Activated CD4-positive, alpha-beta memory T cell treated with anti-CD3 and anti-CD28 coated beads for 36 hours (primary cell): Measurements from ENCODE around the gene PTPRM. TPM values are rescaled to one million over a fixed set of nuclear protein-coding genes. Genes with fewer than 3 reads are reported as not detected.

Experiments
- CTCF ChIA-PET: fragments of 350-600 bp; sonication (Branson Sonifier 250); formaldehyde crosslinking; loops from one replicate; lab custom pipeline; 2021; ENCODE audit warnings: antibody characterized with exemption, inconsistent platforms; lab: Charles Lee
- POLR2A ChIA-PET: fragments of 350-600 bp; sonication (Branson Sonifier 250); formaldehyde crosslinking; loops from one replicate; lab custom pipeline; 2021; ENCODE audit warnings: antibody characterized with exemption; lab: Charles Lee
- DNase-seq: peaks from one replicate; pipeline ENCODE4 v3.0.0-alpha.2; 2020
- H3K27ac Mint-ChIP-seq: one replicate; pipeline ENCODE4 v1.8.0; 2021; ENCODE audit warnings: mixed read lengths
- H3K27me3 Mint-ChIP-seq: one replicate; pipeline ENCODE4 v1.8.0; 2021; ENCODE audit warnings: mixed read lengths
- H3K36me3 Mint-ChIP-seq: one replicate; pipeline ENCODE4 v1.8.0; 2021; ENCODE audit warnings: mixed read lengths
- H3K4me1 Mint-ChIP-seq: one replicate; pipeline ENCODE4 v1.8.0; 2021; ENCODE audit warnings: low read depth, mixed read lengths
- H3K4me3 Mint-ChIP-seq: one replicate; pipeline ENCODE4 v1.8.0; 2021; ENCODE audit warnings: mild to moderate bottlenecking, mixed read lengths
- H3K9me3 Mint-ChIP-seq: one replicate; pipeline ENCODE4 v1.8.0; 2021; ENCODE audit warnings: mixed read lengths
- intact Hi-C: fragments of 100-400 bp; cut with micrococcal nuclease; formaldehyde crosslinking; loops from one replicate; pipeline ENCODE4 v1.15.1; 2023
- total RNA-seq, 2 experiments: library from RNA; stranded (reverse); gene quantifications; one replicate each; pipeline ENCODE4 v1.2.3, GENCODE V29; 2021

The PTPRM gene
- total RNA-seq, 2 experiments from 2014 or later: 7.0 to 8.6 TPM

DNA sequence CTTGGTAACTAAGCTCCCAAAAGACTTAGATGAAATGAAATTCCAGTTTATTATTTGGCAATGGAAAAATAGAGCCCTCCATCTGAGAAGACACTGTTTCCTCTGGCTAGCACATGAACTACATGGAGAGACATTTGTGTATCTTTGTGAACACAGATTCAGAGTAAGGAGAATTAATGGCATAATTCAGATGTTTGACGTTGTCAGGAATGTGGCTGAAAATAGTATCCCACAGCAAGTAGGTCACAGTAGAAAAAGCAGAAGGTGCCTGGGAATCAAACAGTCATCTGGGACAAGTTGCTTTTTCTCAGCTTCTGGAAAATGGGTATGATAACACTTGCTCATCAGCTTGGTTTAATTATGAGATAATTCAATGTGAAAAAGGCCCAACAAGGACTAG, 288.6 kb downstream of the PTPRM start:
- no peaks in the 10 kb centered on the region for H3K4me1 Mint-ChIP-seq
- no peak overlapping the region for H3K27ac Mint-ChIP-seq
- DNase-seq: no peak
- peaks cover 8% of the 10 kb centered on the region for H3K9me3 Mint-ChIP-seq
- intact Hi-C loops: no loop called here
- H3K36me3 Mint-ChIP-seq: no peaks in the 10 kb centered on the region
- H3K4me3 Mint-ChIP-seq: no peak overlapping the region
- ChIA-PET CTCF (no interaction called here), POLR2A (no interaction called here)
- no peaks in the 10 kb centered on the region for H3K27me3 Mint-ChIP-seq

- no peak overlapping the region for H3K4me3 Mint-ChIP-seq
Measured at GRCh38 chr18:7856116-7856515, 289.0 kb downstream of the PTPRM start.

DNA sequence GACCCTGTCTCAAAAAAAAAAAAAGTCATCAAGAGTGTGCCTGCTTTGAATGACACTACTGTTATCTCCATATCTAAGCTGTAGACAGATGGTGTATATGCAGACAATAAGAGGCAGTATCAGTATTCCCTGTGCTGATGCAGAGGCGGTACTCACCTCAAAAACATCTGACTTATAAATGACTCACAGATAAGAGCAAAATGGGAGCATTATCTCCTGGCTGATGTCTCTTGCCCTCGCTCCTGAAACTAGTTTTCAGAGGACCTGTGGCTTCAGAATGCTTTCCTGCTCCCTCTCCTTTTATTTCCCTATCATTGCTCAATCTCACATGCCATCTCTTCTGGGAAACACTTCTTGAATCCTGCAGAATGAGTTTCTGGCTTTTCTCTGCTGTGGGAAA, 289.6 kb downstream of the PTPRM start:
- no peak for DNase-seq
- no peaks in the 10 kb centered on the region for H3K27me3 Mint-ChIP-seq
- CTCF ChIA-PET: no interaction called here
- H3K4me3 Mint-ChIP-seq: no peak overlapping the region
- POLR2A ChIA-PET: no interaction called here
- H3K27ac Mint-ChIP-seq: no peak overlapping the region
- no peaks in the 10 kb centered on the region for H3K4me1 Mint-ChIP-seq
- H3K9me3 Mint-ChIP-seq: peaks cover 6% of the 10 kb centered on the region
- no peaks in the 10 kb centered on the region for H3K36me3 Mint-ChIP-seq
- intact Hi-C loops: no loop called here

More at GRCh38 chr18:7856116-7856515, 289.0 kb downstream of the PTPRM start:
- CTCF ChIA-PET: no interaction called here
- DNase-seq: no peak
- H3K27ac Mint-ChIP-seq: no peak overlapping the region
- intact Hi-C loops: no loop called here
- POLR2A ChIA-PET: no interaction called here
- no peaks in the 10 kb centered on the region for H3K4me1 Mint-ChIP-seq
- no peaks in the 10 kb centered on the region for H3K27me3 Mint-ChIP-seq
- no peaks in the 10 kb centered on the region for H3K36me3 Mint-ChIP-seq
- peaks cover 9% of the 10 kb centered on the region for H3K9me3 Mint-ChIP-seq

DNA sequence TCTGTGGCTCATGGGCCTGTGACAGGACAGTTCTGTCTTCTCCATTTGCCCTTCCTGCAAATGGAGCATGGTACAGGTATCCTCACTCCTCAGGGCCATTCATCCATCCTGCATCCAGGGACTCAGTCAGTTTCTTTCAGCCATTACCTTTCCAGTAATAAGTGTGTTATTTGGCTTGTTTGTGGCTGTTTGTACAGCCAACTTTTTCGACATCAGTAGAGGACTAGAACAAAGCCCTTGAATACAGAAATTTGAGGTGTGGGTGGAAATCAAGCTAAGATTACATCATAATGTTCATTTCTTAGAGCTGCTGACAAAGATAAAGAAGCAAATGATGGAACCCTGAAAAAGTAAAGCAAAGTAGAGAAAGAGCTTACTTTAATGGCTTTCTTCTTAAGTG, 290.4 kb downstream of the PTPRM start:
- intact Hi-C loops: no loop called here
- DNase-seq: no peak
- no peaks in the 10 kb centered on the region for H3K4me1 Mint-ChIP-seq
- H3K27me3 Mint-ChIP-seq: no peaks in the 10 kb centered on the region
- H3K4me3 Mint-ChIP-seq: no peak overlapping the region
- ChIA-PET CTCF (no interaction called here), POLR2A (no interaction called here)
- H3K36me3 Mint-ChIP-seq: no peaks in the 10 kb centered on the region
- peaks cover 2% of the 10 kb centered on the region for H3K9me3 Mint-ChIP-seq
- H3K27ac Mint-ChIP-seq: no peak overlapping the region

- Mint-ChIP-seq H3K27ac (no peak overlapping the region), H3K4me1 (no peaks in the 10 kb centered on the region), H3K27me3 (no peaks in the 10 kb centered on the region), H3K4me3 (no peak overlapping the region), H3K36me3 (no peaks in the 10 kb centered on the region), H3K9me3 (peaks cover 2% of the 10 kb centered on the region)
- DNase-seq: no peak
- intact Hi-C loops: no loop called here
- CTCF ChIA-PET: interaction anchor here (0.9 kb wide), 1 partner anchor 66 kb away, joined by 5 read pairs; no protein-coding TSS in a partner anchor
- POLR2A ChIA-PET: no interaction called here
Measured at GRCh38 chr18:7859122-7859521, 292.0 kb downstream of the PTPRM start.

DNA sequence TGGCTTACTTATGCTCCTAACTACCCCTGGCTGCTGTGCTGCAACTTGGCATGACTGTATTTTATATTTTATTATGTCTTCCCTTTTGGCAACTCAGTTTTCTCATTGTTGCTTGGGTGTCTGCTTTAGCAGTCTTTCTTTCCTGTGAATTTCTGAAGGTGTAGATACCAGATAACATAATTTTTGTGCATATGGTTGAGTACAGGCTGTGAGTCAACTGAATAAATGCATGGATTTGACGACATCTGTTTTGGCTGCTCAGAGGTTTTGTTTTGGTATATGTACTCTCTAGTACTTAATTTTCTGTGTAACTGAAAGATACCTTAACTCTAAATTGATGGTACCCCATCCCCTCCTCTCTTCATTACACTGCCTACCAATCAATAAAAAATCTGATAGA, 303.1 kb downstream of the PTPRM start:
- Mint-ChIP-seq H3K4me1 (no peaks in the 10 kb centered on the region), H3K4me3 (no peak overlapping the region)
- CTCF ChIA-PET: no interaction called here

GRCh38 chr18:7870855-7871254, 303.7 kb downstream of the PTPRM start:
- H3K9me3 Mint-ChIP-seq: peaks cover 15% of the 10 kb centered on the region
- H3K4me3 Mint-ChIP-seq: no peak overlapping the region
- ChIA-PET CTCF (no interaction called here), POLR2A (no interaction called here)
- no peaks in the 10 kb centered on the region for H3K36me3 Mint-ChIP-seq
- no peak for DNase-seq
- H3K27ac Mint-ChIP-seq: no peak overlapping the region
- no peaks in the 10 kb centered on the region for H3K27me3 Mint-ChIP-seq
- intact Hi-C loops: no loop called here
- H3K4me1 Mint-ChIP-seq: no peaks in the 10 kb centered on the region

More for the DNA sequence above, 303.1 kb downstream of the PTPRM start:
- Mint-ChIP-seq H3K27ac (no peak overlapping the region), H3K9me3 (peaks cover 15% of the 10 kb centered on the region), H3K36me3 (no peaks in the 10 kb centered on the region), H3K27me3 (no peaks in the 10 kb centered on the region)
- POLR2A ChIA-PET: no interaction called here
- intact Hi-C loops: no loop called here
- no peak for DNase-seq

- Mint-ChIP-seq H3K4me1 (no peaks in the 10 kb centered on the region), H3K4me3 (no peak overlapping the region), H3K9me3 (peaks cover 8% of the 10 kb centered on the region), H3K36me3 (no peaks in the 10 kb centered on the region), H3K27me3 (no peaks in the 10 kb centered on the region), H3K27ac (no peak overlapping the region)
- no peak for DNase-seq
- ChIA-PET CTCF (no interaction called here), POLR2A (no interaction called here)
- intact Hi-C loops: no loop called here
Measured at GRCh38 chr18:7871560-7872456, 304.7 kb downstream of the PTPRM start.

DNA sequence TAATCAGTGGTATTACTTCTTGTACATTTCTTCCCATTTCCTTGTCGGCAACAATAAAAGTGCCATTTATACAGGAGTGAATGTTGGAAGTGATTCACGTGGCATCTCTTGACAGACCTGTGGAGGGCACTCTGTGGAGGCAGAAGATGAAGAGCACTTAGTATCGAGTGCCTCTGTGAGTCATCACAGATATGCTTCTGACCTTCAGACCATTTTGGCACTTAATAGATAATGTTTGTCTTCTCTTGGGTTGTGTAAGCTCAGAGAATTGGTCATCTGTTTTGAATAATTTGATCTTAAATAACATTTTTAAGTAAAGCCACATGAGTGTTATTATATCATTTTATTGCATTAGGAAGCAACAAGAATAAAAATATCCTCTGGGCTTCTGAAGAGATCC, 305.5 kb downstream of the PTPRM start:
- peaks cover 4% of the 10 kb centered on the region for H3K9me3 Mint-ChIP-seq
- POLR2A ChIA-PET: no interaction called here
- no peaks in the 10 kb centered on the region for H3K36me3 Mint-ChIP-seq
- intact Hi-C loops: no loop called here
- no peak for DNase-seq
- H3K4me1 Mint-ChIP-seq: no peaks in the 10 kb centered on the region
- H3K27ac Mint-ChIP-seq: no peak overlapping the region
- H3K27me3 Mint-ChIP-seq: no peaks in the 10 kb centered on the region
- CTCF ChIA-PET: no interaction called here
- no peak overlapping the region for H3K4me3 Mint-ChIP-seq

- Mint-ChIP-seq H3K27ac (no peak overlapping the region), H3K9me3 (peaks cover 3% of the 10 kb centered on the region), H3K36me3 (no peaks in the 10 kb centered on the region), H3K4me1 (no peaks in the 10 kb centered on the region), H3K4me3 (no peak overlapping the region), H3K27me3 (no peaks in the 10 kb centered on the region)
- no peak for DNase-seq
- intact Hi-C loops: no loop called here
- ChIA-PET CTCF (no interaction called here), POLR2A (no interaction called here)
Measured at GRCh38 chr18:7873316-7873715, 306.2 kb downstream of the PTPRM start.

DNA sequence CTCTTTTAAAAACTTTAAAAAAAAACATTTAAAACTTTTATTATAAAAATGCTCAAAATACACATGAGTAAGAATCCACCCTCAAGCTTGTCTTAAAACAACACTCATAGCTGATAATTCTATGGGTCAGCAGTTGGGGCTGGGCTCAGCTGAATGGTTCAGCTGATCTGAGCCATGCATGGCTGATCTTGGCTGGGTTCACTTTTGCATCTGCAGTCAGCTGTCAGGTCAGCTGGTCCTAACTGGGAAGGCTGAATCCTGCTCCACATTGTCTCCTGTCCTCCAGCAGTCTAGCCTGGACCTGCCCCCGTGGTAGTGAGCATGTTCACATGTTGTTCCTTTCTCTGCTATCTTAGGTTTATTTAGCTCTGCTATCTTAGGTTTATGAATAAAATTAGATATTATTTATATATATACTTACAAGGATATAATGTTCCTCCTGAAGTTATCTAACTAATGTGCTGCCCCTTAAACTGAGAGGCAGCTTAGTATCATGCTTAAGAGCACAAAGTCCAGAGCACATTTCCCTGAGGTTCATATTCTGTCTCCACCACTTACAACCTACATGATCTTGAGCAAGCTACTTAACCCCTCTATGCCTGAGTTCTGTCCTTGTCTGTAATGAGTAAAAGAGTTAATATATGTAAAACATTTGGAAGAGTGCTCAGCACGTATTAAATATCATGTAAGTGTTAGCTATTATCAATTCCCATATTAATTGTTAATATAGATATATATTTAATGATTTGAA, 309.4 kb downstream of the PTPRM start:
- DNase-seq: no peak
- H3K4me1 Mint-ChIP-seq: no peaks in the 10 kb centered on the region
- H3K36me3 Mint-ChIP-seq: no peaks in the 10 kb centered on the region
- ChIA-PET POLR2A (no interaction called here), CTCF (no interaction called here)
- H3K27ac Mint-ChIP-seq: no peak overlapping the region
- intact Hi-C loops: loop anchor here (5.0 kb wide), 1 partner anchor 171 kb away; no protein-coding TSS in a partner anchor
- H3K4me3 Mint-ChIP-seq: no peak overlapping the region
- peaks cover 6% of the 10 kb centered on the region for H3K9me3 Mint-ChIP-seq
- H3K27me3 Mint-ChIP-seq: no peaks in the 10 kb centered on the region

DNA sequence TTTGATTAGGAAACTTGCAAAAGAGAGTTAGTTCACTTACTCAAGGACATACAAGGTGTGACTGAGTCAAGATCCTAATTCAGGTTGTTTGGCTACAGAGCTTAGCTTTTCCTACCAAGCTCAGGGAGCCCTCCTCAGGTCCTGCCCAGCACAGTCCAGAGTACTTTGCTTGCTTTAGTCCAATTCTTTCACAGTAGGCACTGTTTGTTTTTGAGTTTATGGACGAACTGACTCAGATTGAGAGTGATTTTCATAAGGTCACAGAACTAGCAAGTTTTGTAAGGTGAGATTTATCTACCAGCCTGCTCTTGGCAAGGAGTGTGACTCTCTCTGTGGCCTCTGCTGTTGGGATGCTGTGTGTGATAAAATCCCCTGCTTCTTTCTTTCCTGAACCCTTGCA, 310.5 kb downstream of the PTPRM start:
- Mint-ChIP-seq H3K4me3 (no peak overlapping the region), H3K36me3 (no peaks in the 10 kb centered on the region), H3K9me3 (peaks cover 6% of the 10 kb centered on the region), H3K4me1 (no peaks in the 10 kb centered on the region), H3K27ac (no peak overlapping the region), H3K27me3 (no peaks in the 10 kb centered on the region)
- CTCF ChIA-PET: no interaction called here
- DNase-seq: no peak
- intact Hi-C loops: loop anchor here (5.0 kb wide), 1 partner anchor 170 kb away; no protein-coding TSS in a partner anchor
- POLR2A ChIA-PET: no interaction called here
